ENCODE results near the gene DESI1.
"Not testable (repeated sequence)": the region's sequence is repeated elsewhere in the genome, so short reads cannot be mapped to it uniquely, and the experiment has no call there.

Gene DESI1

GRCh38 chr22:41585898-41586297 lies 34.9 kb downstream of the DESI1 start:
- DNase-seq (ENCODE audit: low read depth) = no peak

DNA sequence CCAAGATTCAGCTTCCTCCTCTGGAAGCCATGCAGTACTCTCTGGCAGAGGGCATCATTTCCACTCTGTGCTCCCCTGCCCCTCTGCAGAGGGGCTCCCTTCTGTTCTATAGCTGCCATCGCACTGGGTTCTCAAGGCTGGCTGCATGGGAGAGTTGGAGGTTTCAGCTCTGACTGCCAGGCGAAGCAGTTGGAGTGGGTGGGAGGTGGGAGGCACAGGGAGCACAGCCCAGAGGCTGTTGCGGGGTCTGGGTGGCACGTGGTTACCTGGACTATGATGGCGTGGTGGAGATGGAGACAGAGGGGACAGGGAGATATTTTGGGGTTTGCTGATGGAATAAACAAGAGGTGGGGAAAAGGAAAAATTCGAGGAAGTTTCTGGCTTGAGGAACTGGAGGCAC lies 36.0 kb downstream of the DESI1 start:
- no peak for DNase-seq (ENCODE audit: low read depth)

DNA sequence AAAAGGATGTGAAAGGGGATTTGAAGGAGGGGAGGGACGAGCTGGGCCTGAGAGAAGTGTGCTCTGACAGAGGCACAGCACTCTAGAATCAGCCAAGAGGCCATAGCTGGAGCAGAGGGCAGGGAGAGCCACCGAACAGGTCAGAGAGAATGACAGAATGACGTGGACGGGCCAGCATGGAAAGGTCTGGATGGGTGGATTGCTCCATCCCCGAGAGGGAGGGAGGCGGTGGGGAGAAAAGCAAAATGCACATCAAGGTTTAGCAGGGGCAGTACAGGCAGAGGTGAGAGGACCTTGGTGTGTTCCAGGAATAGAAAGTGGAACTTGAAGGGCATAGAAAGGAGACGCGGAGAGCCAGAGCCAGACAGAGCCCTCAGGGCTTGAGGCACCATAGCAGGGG lies 38.1 kb downstream of the DESI1 start:
- no peak for DNase-seq (ENCODE audit: low read depth)

- no peak for DNase-seq (ENCODE audit: low read depth)
Observed at GRCh38 chr22:41579997-41580355, 40.9 kb downstream of the DESI1 start.

- no peak for DNase-seq (ENCODE audit: low read depth)
Observed at GRCh38 chr22:41579297-41579996, 41.4 kb downstream of the DESI1 start.

DNA sequence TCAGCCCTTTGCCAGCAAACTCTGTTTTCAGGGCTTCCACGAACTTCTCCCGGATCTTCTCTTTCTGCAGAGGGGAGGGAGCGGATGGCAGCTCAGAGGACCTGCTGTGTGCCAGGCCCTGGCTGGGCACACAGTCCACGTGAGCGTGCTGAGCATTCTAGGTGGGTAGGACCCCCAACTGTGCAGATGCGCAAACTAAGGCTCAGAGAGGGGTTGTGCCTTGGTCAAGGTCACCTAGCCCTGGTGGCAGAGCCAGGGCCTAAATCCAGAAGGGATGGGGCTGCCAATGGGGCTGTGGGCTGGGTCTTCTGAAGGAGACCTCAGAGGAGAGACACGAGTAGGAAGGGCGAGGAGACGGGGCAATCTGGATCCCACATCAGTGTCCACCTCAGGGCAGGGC lies 42.0 kb downstream of the DESI1 start:
- DNase-seq (ENCODE audit: low read depth) = no peak

GRCh38 chr22:41578114-41578513 lies 42.7 kb downstream of the DESI1 start:
- DNase-seq (ENCODE audit: low read depth) = no peak

GRCh38 chr22:41576877-41577276 lies 44.0 kb downstream of the DESI1 start:
- no peak for DNase-seq (ENCODE audit: low read depth)

- no peak for DNase-seq (ENCODE audit: low read depth)
Observed at GRCh38 chr22:41575533-41575932, 45.3 kb downstream of the DESI1 start.

DNA sequence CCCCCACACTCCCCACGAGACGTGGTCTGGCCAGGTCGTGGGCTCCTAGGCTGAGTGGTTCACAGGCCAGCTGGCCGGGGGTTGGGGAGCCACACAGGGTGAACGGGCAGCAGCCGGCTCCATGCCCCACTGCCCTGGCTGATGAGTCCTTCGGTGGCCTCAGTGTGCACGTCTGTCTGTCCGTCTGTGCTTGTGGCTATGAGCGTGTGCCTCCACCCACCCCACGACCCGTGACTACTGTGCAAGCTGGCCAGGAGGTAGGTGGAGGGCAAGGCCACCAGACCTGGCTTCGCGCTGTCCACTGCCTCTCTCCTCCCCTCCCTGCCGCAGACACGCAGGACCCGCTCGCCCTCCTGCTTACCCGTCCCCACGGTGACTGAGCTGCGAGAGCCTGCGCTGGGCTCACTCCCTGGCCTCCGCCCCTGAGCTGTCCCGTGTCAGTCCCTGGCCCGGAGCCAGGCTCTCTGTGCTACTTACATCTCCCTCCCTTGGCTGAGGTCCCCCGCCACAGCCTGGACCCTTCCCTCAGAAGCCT lies 45.9 kb downstream of the DESI1 start:
- no peak for DNase-seq (ENCODE audit: low read depth)

GRCh38 chr22:41573677-41574076 lies 47.2 kb downstream of the DESI1 start:
- no peak for DNase-seq (ENCODE audit: low read depth)

- not testable (repeated sequence) for DNase-seq (ENCODE audit: low read depth)
Observed at GRCh38 chr22:41572305-41572704, 48.5 kb downstream of the DESI1 start.

DNA sequence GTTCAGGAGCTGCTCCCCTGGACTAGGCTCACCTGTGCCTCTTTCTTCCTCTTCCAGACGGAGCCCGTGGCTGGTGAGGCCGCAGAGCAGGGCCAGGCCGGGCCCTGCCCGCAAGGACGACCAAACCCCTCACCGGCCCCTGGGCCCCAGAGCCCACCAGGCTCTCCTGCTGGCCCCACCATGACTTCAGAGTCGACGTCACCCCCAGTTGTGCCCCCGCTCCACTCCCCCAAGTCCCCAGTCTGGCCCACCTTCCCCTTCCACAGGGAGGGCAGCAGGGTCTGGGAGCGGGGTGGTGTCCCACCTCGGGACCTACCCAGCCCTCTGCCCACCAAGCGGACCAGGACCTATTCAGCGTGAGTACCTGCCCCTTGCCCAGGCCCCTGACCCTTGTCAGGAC lies 49.1 kb downstream of the DESI1 start:
- no peak for DNase-seq (ENCODE audit: low read depth)

GRCh38 chr22:41570221-41570620 lies 50.6 kb downstream of the DESI1 start:
- DNase-seq (ENCODE audit: low read depth) = no peak

DNA sequence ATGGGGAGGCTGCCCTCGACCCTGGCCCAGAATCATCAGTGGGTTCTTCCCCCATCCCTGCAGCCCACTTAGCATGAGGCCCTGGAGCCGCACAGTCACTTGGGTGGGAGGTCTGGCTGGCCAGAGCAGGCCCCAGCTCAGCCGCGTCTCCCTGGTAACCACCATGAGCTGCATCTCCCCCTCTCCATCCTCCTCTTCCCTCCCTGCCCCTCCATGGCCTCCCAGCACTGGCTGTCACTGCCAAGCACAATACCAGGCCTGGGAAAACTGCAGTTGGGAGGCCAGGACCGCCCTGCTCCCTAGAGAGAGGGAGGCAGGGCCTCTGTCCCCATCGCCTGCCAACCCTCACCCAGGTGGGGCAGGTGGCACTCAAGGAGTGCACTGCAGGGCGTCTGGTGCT lies 52.0 kb downstream of the DESI1 start:
- no peak for DNase-seq (ENCODE audit: low read depth)

DNA sequence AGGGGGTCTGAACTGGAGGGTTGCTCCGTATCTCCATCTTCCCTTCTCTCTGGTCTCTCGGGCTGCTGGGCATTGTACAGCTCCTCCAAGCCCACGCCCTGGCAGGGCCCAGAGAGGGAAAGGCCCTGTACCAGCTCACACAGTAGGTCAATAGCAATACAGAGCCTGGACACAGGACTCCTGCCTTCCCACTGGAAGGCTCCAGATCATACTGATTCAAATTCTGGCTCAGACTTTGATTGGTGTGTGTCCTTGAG lies 53.4 kb downstream of the DESI1 start:
- no peak for DNase-seq (ENCODE audit: low read depth)

DNA sequence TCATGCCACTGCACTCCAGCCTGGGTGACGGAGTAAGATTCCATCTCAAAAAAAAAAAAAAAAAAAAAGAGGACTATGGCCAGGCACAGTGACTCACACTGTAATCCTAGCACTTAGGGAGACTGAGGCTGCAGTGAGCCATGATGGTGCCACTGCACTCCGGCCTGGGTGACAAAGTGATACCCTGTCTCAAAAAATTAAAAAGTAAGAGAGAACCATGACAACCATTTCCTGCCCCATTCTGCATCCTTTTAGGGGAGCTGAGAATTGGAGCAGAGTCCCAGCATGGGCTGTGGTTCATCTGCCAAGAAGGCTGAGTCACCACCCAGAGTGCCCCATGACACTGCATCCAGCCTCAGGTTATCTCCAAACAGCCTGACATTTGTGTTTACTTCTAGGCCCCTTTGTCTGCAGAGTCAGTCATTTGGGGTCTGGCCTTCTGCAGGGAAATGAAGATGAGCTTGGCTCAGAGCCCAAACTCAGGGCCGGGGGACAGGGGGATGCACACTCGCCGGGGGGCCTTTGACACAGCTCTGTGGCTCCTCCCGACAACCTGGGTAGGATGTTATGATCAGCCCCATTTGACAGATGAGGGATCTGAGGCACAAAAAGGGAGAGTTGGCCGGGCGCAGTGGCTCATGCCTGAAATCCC lies 55.3 kb downstream of the DESI1 start:
- no peak for DNase-seq (ENCODE audit: low read depth)

GRCh38 chr22:41564563-41564962 lies 56.3 kb downstream of the DESI1 start:
- DNase-seq (ENCODE audit: low read depth) = no peak

DNA sequence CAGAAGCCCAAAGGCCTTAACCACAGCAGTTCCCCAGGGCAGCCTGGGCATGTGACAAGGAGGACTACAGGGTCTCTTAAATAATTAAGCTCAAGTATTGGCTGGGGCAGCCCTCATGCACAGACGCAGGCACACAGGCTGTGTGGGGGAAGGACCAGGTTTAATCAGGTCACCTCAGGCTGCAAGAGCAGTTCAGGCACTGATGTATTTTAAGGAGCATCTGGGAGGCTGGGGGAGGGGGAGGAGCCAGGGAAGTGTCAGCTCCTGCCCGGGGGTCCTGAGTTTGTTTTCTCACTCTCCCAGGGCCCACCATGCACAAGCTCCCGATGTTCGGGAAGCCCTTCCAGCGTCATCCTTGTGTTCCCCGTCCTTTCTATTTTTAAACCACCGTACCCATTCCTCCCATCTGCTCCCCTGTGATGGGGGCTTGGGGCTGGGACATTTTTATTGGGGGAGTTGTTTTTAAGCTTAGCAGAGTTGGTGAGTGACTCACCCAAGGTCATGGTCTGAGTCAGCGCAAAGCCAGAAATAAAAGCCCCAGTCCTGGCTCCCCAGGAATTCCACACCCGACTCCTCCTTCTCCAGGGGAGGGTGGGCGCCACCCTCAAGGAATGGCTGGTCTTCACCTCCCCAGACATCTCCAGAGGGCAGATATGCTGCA lies 57.7 kb downstream of the DESI1 start:
- DNase-seq (ENCODE audit: low read depth) = no peak

DNA sequence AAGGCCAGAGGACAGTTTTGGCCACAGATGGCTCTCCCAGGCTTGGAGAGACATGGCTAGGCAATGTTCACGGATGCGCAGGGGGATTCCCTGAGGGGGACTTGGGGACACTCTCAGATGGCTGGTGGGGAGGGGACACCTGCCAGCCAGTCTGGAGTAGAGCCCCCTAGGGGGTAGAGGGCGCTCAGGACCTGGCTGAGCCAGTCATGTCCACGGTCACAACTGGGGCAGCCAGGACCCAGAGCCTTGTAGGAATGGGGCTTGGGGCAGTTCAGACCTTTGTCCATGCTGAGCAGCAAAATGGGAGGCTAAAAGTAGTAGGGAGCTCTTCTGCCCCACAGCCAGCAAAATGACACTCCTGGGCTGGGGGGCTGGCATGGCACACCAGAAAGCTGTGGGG lies 58.4 kb downstream of the DESI1 start:
- DNase-seq (ENCODE audit: low read depth) = no peak

- no peak for DNase-seq (ENCODE audit: low read depth)
Observed at GRCh38 chr22:41561788-41562187, 59.1 kb downstream of the DESI1 start.

GRCh38 chr22:41561335-41561734 lies 59.5 kb downstream of the DESI1 start:
- DNase-seq (ENCODE audit: low read depth) = no peak

GRCh38 chr22:41560095-41560471 lies 60.8 kb downstream of the DESI1 start:
- DNase-seq (ENCODE audit: low read depth) = no peak

DNA sequence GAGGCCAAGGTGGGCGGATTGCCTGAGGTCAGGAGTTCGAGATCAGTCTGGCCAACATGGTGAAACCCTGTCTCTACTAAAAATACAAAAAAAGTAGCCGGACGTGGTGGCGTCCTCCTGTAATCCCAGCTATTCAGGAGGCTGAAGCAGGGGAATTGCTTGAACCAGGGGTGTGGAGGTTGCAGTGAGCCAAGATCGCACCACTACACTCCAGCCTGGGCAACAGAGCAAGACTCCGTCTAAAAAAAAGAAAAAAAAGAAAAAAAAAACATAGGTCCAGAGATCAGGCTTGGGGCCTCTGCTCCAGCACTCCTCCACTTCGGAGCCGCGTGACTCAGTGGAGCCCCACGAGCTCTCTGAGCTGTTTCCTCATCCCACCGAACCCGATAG lies 62.6 kb downstream of the DESI1 start:
- DNase-seq (ENCODE audit: low read depth) = not testable (repeated sequence)

Data from stimulated activated CD8-positive, alpha-beta memory T cell treated with anti-CD3 and anti-CD28 coated beads, Interleukin-12 subunit alpha, Interleukin-12 subunit beta, amount 100 ng/mL, for 4 hours (primary cell).